ENCODE data around the gene PLCG2. TPM values are rescaled to one million over a fixed set of nuclear protein-coding genes. Genes with fewer than 3 reads are reported as not detected.

PLCG2 gene
- total RNA-seq, 1 experiment from 2014 or later, result 14.4 TPM

- ChIA-PET CTCF (interaction anchor here (0.9 to 2.6 kb wide), 3 partner anchors 58 to 291 kb away, joined by 3 to 12 read pairs (median 3); no protein-coding TSS in a partner anchor), POLR2A (no interaction called here)
- Histone ChIP-seq H3K36me3 (ENCODE audit: control insufficient read depth, insufficient read depth, low read length) (no peaks in the 10 kb centered on the region), H3K4me3 (ENCODE audit: low read depth, low read length) (no peak overlapping the region), H3K4me1 (no peaks in the 10 kb centered on the region), H3K9me3 (no peaks in the 10 kb centered on the region), H3K27me3 (replicated peaks; ENCODE audit: control insufficient read depth, insufficient read depth, low read length) (no peaks in the 10 kb centered on the region)
- H3K9me3 Mint-ChIP-seq (ENCODE audit: unreplicated experiment), result no peaks in the 10 kb centered on the region
- H3K27me3 Mint-ChIP-seq (ENCODE audit: insufficient read depth, unreplicated experiment), result no peaks in the 10 kb centered on the region
- peaks cover 7% of the 10 kb centered on the region for H3K4me1 Mint-ChIP-seq (ENCODE audit: low read depth, unreplicated experiment)
- DNase-seq, result peak in 1 of 2 experiments; percentile 37
- no peak overlapping the region for H3K27ac Mint-ChIP-seq (ENCODE audit: unreplicated experiment)
- no peak overlapping the region for H3K4me3 Mint-ChIP-seq (ENCODE audit: unreplicated experiment)
- no TSS peak for BruUV-seq (replicated peaks)
- no peaks in the 10 kb centered on the region for H3K36me3 Mint-ChIP-seq (ENCODE audit: insufficient read depth, unreplicated experiment)
- intact Hi-C loops (cut with micrococcal nuclease; ENCODE audit: unreplicated experiment), result loop anchor here (1.0 kb wide), 1 partner anchor 49 kb away; no protein-coding TSS in a partner anchor
- peak in 1 of 2 experiments; percentile 21 for TF ChIP-seq CTCF (IDR thresholded peaks at IDR 0.05; ENCODE audit: insufficient read depth in 1 of 2, low read depth in 1 of 2, low read length in 1 of 2, severe bottlenecking in 1 of 2, unreplicated experiment in 1 of 2)
Measured at GRCh38 chr16:81939164-81940056, 160.3 kb downstream of the PLCG2 start.

GRCh38 chr16:81940781-81941560 lies 161.9 kb downstream of the PLCG2 start:
- Histone ChIP-seq H3K27me3 (replicated peaks; ENCODE audit: control insufficient read depth, insufficient read depth, low read length) (no peaks in the 10 kb centered on the region), H3K36me3 (ENCODE audit: control insufficient read depth, insufficient read depth, low read length) (no peaks in the 10 kb centered on the region), H3K4me3 (ENCODE audit: low read depth, low read length) (no peak overlapping the region), H3K4me1 (no peaks in the 10 kb centered on the region), H3K9me3 (no peaks in the 10 kb centered on the region)
- no peak overlapping the region for H3K4me3 Mint-ChIP-seq (ENCODE audit: unreplicated experiment)
- intact Hi-C loops (cut with micrococcal nuclease; ENCODE audit: unreplicated experiment), result loop anchor here (1.0 kb wide), 3 partner anchors 56 to 289 kb away; no protein-coding TSS in a partner anchor
- POLR2A ChIA-PET, result no interaction called here
- H3K4me1 Mint-ChIP-seq (ENCODE audit: low read depth, unreplicated experiment), result peaks cover 7% of the 10 kb centered on the region
- H3K27me3 Mint-ChIP-seq (ENCODE audit: insufficient read depth, unreplicated experiment), result no peaks in the 10 kb centered on the region
- H3K9me3 Mint-ChIP-seq (ENCODE audit: unreplicated experiment), result no peaks in the 10 kb centered on the region
- no peaks in the 10 kb centered on the region for H3K36me3 Mint-ChIP-seq (ENCODE audit: insufficient read depth, unreplicated experiment)
- peak in 1 of 2 experiments; percentile 43 for DNase-seq
- CTCF ChIA-PET, result interaction anchor here (0.7 to 2.6 kb wide), 2 partner anchors 56 to 1963 kb away, joined by 3 to 12 read pairs; no protein-coding TSS in a partner anchor
- no peak overlapping the region for H3K27ac Mint-ChIP-seq (ENCODE audit: unreplicated experiment)
- BruUV-seq (replicated peaks), result no TSS peak
- peak; percentile 51 to 55 for TF ChIP-seq CTCF (IDR thresholded peaks at IDR 0.05; ENCODE audit: insufficient read depth in 1 of 2, low read depth in 1 of 2, low read length in 1 of 2, severe bottlenecking in 1 of 2, unreplicated experiment in 1 of 2)

- TF ChIP-seq CTCF (IDR thresholded peaks at IDR 0.05; ENCODE audit: insufficient read depth in 1 of 2, low read depth in 1 of 2, low read length in 1 of 2, severe bottlenecking in 1 of 2, unreplicated experiment in 1 of 2), result no peak
- Histone ChIP-seq H3K36me3 (ENCODE audit: control insufficient read depth, insufficient read depth, low read length) (no peaks in the 10 kb centered on the region), H3K4me1 (no peaks in the 10 kb centered on the region), H3K27me3 (replicated peaks; ENCODE audit: control insufficient read depth, insufficient read depth, low read length) (no peaks in the 10 kb centered on the region), H3K9me3 (no peaks in the 10 kb centered on the region), H3K4me3 (ENCODE audit: low read depth, low read length) (no peak overlapping the region)
- BruUV-seq (replicated peaks), result no TSS peak
- intact Hi-C loops (cut with micrococcal nuclease; ENCODE audit: unreplicated experiment), result no loop called here
- DNase-seq, result no peak
- ChIA-PET POLR2A (interaction anchor here (1.0 kb wide), 1 partner anchor 227 kb away, joined by 3 read pairs; no protein-coding TSS in a partner anchor), CTCF (interaction anchor here (1.0 kb wide), 1 partner anchor 55 kb away, joined by 3 read pairs; no protein-coding TSS in a partner anchor)
- peaks cover 7% of the 10 kb centered on the region for H3K4me1 Mint-ChIP-seq (ENCODE audit: low read depth, unreplicated experiment)
- H3K9me3 Mint-ChIP-seq (ENCODE audit: unreplicated experiment), result no peaks in the 10 kb centered on the region
- no peaks in the 10 kb centered on the region for H3K27me3 Mint-ChIP-seq (ENCODE audit: insufficient read depth, unreplicated experiment)
- no peaks in the 10 kb centered on the region for H3K36me3 Mint-ChIP-seq (ENCODE audit: insufficient read depth, unreplicated experiment)
- H3K27ac Mint-ChIP-seq (ENCODE audit: unreplicated experiment), result no peak overlapping the region
- no peak overlapping the region for H3K4me3 Mint-ChIP-seq (ENCODE audit: unreplicated experiment)
Measured at GRCh38 chr16:81942007-81942601, 163.0 kb downstream of the PLCG2 start.

All from Caco-2 (cell line).